Measurements from ENCODE around the gene MRTFB.

Gene MRTFB

GRCh38 chr16:14263011-14263410 is 191.9 kb downstream of the MRTFB start:
- no peak for DNase-seq (ENCODE audit: insufficient read length, low spot score)
- FAIRE-seq: no peak
- no peak for TF ChIP-seq CTCF (IDR thresholded peaks at IDR 0.05; ENCODE audit: insufficient read depth, missing control alignments)

- FAIRE-seq (no peak), DNase-seq (ENCODE audit: insufficient read length, low spot score) (no peak)
- no peak for TF ChIP-seq CTCF (IDR thresholded peaks at IDR 0.05; ENCODE audit: insufficient read depth, missing control alignments)
Measured at GRCh38 chr16:14263769-14264168, 192.7 kb downstream of the MRTFB start.

- no peak for DNase-seq (ENCODE audit: insufficient read length, low spot score)
Measured at GRCh38 chr16:14264327-14264943, 193.3 kb downstream of the MRTFB start.

GRCh38 chr16:14268073-14268472 is 197.0 kb downstream of the MRTFB start:
- no peak for DNase-seq (ENCODE audit: insufficient read length, low spot score)
- no peak for TF ChIP-seq CTCF (IDR thresholded peaks at IDR 0.05; ENCODE audit: insufficient read depth, missing control alignments)
- FAIRE-seq: no peak

More at GRCh38 chr16:14264327-14264943, 193.3 kb downstream of the MRTFB start:
- no peak for TF ChIP-seq CTCF (IDR thresholded peaks at IDR 0.05; ENCODE audit: insufficient read depth, missing control alignments)
- no peak for FAIRE-seq

- no peak for FAIRE-seq
- TF ChIP-seq CTCF (IDR thresholded peaks at IDR 0.05; ENCODE audit: insufficient read depth, missing control alignments): no peak
- no peak for DNase-seq (ENCODE audit: insufficient read length, low spot score)
Measured at GRCh38 chr16:14275934-14276333, 204.8 kb downstream of the MRTFB start.

- FAIRE-seq (no peak), DNase-seq (ENCODE audit: insufficient read length, low spot score) (no peak)
- TF ChIP-seq CTCF (IDR thresholded peaks at IDR 0.05; ENCODE audit: insufficient read depth, missing control alignments): no peak
Measured at GRCh38 chr16:14278749-14279148, 207.6 kb downstream of the MRTFB start.

- DNase-seq (ENCODE audit: insufficient read length, low spot score) (no peak), FAIRE-seq (no peak)
- no peak for TF ChIP-seq CTCF (IDR thresholded peaks at IDR 0.05; ENCODE audit: insufficient read depth, missing control alignments)
Measured at GRCh38 chr16:14280541-14280940, 209.4 kb downstream of the MRTFB start.

Data from D721Med (cell line).